ENCODE measurements around the gene SUGCT. TPM values are rescaled to one million over a fixed set of nuclear protein-coding genes. Genes with fewer than 3 reads are reported as not detected.

SUGCT gene
- total RNA-seq, 1 donor from 2014 or later = 9.8 TPM

- TF ChIP-seq CTCF (IDR thresholded peaks at IDR 0.05; ENCODE audit: unreplicated experiment) = no peak
- Mint-ChIP-seq H3K4me1 (peaks cover 20% of the 10 kb centered on the region), H3K27me3 (ENCODE audit: low read depth) (no peaks in the 10 kb centered on the region)
Measured at GRCh38 chr7:40234046-40234445, 99.2 kb downstream of the SUGCT start.

GRCh38 chr7:40234666-40235065 is 99.9 kb downstream of the SUGCT start:
- Mint-ChIP-seq H3K9me3 (no peaks in the 10 kb centered on the region), H3K27me3 (ENCODE audit: low read depth) (no peaks in the 10 kb centered on the region), H3K4me3 (no peak overlapping the region), H3K36me3 (no peaks in the 10 kb centered on the region), H3K27ac (no peak overlapping the region), H3K4me1 (peaks cover 20% of the 10 kb centered on the region)
- TF ChIP-seq CTCF (IDR thresholded peaks at IDR 0.05; ENCODE audit: unreplicated experiment) = no peak
- no peak for DNase-seq (ENCODE audit: low spot score in 2 of 2, unreplicated experiment in 2 of 2)

More at GRCh38 chr7:40234046-40234445, 99.2 kb downstream of the SUGCT start:
- no peaks in the 10 kb centered on the region for H3K9me3 Mint-ChIP-seq
- no peak overlapping the region for H3K4me3 Mint-ChIP-seq
- DNase-seq (ENCODE audit: low spot score in 2 of 2, unreplicated experiment in 2 of 2) = no peak
- H3K27ac Mint-ChIP-seq = no peak overlapping the region
- no peaks in the 10 kb centered on the region for H3K36me3 Mint-ChIP-seq

- H3K27ac Mint-ChIP-seq = no peak overlapping the region
Measured at GRCh38 chr7:40237731-40238130, 102.9 kb downstream of the SUGCT start.

GRCh38 chr7:40239755-40240303 is 105.0 kb downstream of the SUGCT start:
- no peak for TF ChIP-seq CTCF (IDR thresholded peaks at IDR 0.05; ENCODE audit: unreplicated experiment)
- Mint-ChIP-seq H3K27me3 (ENCODE audit: low read depth) (no peaks in the 10 kb centered on the region), H3K4me1 (peaks cover 9% of the 10 kb centered on the region), H3K9me3 (no peaks in the 10 kb centered on the region), H3K27ac (no peak overlapping the region), H3K4me3 (no peak overlapping the region), H3K36me3 (no peaks in the 10 kb centered on the region)
- no peak for DNase-seq (ENCODE audit: low spot score in 2 of 2, unreplicated experiment in 2 of 2)

More at GRCh38 chr7:40237731-40238130, 102.9 kb downstream of the SUGCT start:
- Mint-ChIP-seq H3K27me3 (ENCODE audit: low read depth) (no peaks in the 10 kb centered on the region), H3K4me3 (no peak overlapping the region), H3K4me1 (peaks cover 10% of the 10 kb centered on the region), H3K36me3 (no peaks in the 10 kb centered on the region), H3K9me3 (no peaks in the 10 kb centered on the region)
- TF ChIP-seq CTCF (IDR thresholded peaks at IDR 0.05; ENCODE audit: unreplicated experiment) = no peak
- no peak for DNase-seq (ENCODE audit: low spot score in 2 of 2, unreplicated experiment in 2 of 2)

- no peak for TF ChIP-seq CTCF (IDR thresholded peaks at IDR 0.05; ENCODE audit: unreplicated experiment)
- Mint-ChIP-seq H3K27ac (no peak overlapping the region), H3K9me3 (no peaks in the 10 kb centered on the region), H3K36me3 (no peaks in the 10 kb centered on the region), H3K4me3 (no peak overlapping the region), H3K27me3 (ENCODE audit: low read depth) (no peaks in the 10 kb centered on the region), H3K4me1 (peaks cover 13% of the 10 kb centered on the region)
- DNase-seq (ENCODE audit: low spot score in 2 of 2, unreplicated experiment in 2 of 2) = no peak
Measured at GRCh38 chr7:40243076-40243475, 108.3 kb downstream of the SUGCT start.

- TF ChIP-seq CTCF (IDR thresholded peaks at IDR 0.05; ENCODE audit: unreplicated experiment) = no peak
- Mint-ChIP-seq H3K27ac (no peak overlapping the region), H3K36me3 (no peaks in the 10 kb centered on the region), H3K4me1 (peaks cover 13% of the 10 kb centered on the region), H3K4me3 (no peak overlapping the region), H3K9me3 (no peaks in the 10 kb centered on the region), H3K27me3 (ENCODE audit: low read depth) (no peaks in the 10 kb centered on the region)
- no peak for DNase-seq (ENCODE audit: low spot score in 2 of 2, unreplicated experiment in 2 of 2)
Measured at GRCh38 chr7:40244226-40244625, 109.4 kb downstream of the SUGCT start.

All from mesothelial cell of epicardium (in vitro differentiated cells).